ENCODE data around the gene TBC1D22B.

TBC1D22B gene

DNA sequence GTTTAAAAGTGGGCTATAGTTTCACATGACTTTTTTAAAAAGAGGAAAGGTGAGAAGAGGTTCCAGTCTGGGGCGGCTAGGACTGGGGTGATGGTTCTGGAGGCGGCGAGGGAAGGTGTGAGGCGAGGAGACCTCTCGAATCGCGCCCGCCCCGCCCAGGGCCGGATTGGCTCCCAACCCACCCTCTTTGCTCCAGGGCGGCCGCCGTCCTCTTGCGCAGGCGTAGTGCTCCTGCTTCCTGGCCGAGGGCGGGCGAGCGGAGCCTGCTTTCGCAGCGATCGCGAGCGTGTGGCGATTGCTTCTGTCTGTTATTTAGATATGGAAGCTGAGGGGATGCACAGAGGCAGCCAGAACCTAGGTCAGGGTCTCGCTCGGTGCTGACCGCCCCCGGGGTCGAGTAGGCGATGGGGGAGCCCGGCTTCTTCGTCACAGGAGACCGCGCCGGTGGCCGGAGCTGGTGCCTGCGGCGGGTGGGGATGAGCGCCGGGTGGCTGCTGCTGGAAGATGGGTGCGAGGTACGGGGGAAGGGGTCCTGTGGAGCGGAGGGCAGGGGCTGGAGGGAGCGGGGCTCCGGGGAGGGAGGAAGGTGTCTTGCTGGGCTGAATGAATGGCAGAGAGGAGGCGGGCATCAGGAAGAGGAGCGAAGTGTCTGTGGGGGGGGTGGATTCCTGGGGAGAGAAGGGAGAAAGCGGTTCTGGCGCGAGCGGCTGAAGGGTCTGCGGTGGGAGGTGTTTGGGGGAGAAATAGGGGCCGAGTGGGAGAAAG, 96.4 kb downstream of the TBC1D22B start, which contains the start of gene RNF8:
Gene RNF8 (plus strand): TSS at position 223 of the 765 bp plus-strand sequence. CDS start 182 bp downstream, at position 405.
- TF ChIP-seq CTCF (conservative IDR thresholded peaks at IDR 0.05; ENCODE audit: low read depth), result no peak
- POLR2A ChIA-PET (ENCODE audit: low non-redundant PET), result interaction anchor here (0.9 kb wide), 1 partner anchor 9 kb away, joined by 4 read pairs; no protein-coding TSS in a partner anchor
- CTCF ChIA-PET, result no interaction called here
- peak; percentile 97 for DNase-seq (ENCODE audit: low spot score)
- H3K27ac ChIP-seq, result peak within 1 kb of the TSS; percentile 71

GRCh38 chr6:37354526-37355384, 97.2 kb downstream of the TBC1D22B start:
- peak overlapping the region; percentile 71 for H3K27ac ChIP-seq
- no peak for TF ChIP-seq CTCF (conservative IDR thresholded peaks at IDR 0.05; ENCODE audit: low read depth)
- ChIA-PET POLR2A (ENCODE audit: low non-redundant PET) (interaction anchor here (0.9 kb wide), 1 partner anchor 8 kb away, joined by 4 read pairs; no protein-coding TSS in a partner anchor), CTCF (interaction anchor here (0.6 kb wide), 1 partner anchor 27 kb away, joined by 3 read pairs; no protein-coding TSS in a partner anchor)
- DNase-seq (ENCODE audit: low spot score), result peak; percentile 57

DNA sequence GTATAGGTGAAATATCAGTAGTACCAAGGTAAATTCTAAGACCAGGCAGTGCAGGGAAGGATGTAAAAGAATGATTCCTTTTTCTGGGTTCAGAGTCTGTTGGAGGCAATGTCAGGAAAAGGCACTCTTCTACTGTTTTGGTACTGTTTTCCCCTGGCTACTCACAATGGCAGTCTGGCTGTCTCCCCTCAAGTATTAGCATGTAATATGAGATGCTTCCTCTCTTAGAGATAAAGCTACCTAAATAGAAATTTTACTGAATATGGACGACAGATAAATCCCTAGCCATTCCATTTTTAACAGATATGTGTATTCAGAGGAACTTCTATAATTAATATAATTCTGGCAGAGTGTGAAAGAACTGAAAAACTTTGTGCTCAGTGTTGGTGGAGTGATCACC, 99.7 kb downstream of the TBC1D22B start:
- no peak overlapping the region for H3K27ac ChIP-seq
- ChIA-PET POLR2A (ENCODE audit: low non-redundant PET) (no interaction called here), CTCF (no interaction called here)
- TF ChIP-seq CTCF (conservative IDR thresholded peaks at IDR 0.05; ENCODE audit: low read depth), result no peak
- DNase-seq (ENCODE audit: low spot score), result no peak

DNA sequence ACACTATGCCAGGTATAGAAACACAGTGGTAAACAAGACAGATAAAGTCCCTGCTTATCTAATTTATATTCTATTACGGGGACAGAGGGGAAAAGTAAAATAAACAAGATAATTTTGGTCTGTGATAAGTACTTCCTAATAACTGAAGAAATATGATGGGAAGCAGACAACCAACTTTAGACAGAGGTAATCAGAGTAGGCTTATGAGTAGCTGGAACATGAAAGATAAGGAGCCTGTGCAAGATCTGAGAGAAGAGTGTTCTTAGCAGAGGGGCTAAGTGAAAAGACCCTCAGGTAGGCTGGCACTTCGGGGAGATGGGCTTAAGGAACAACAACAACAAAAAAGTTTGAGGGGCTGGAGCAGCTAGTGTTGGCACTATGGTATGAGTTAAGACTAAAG, 100.3 kb downstream of the TBC1D22B start:
- H3K27ac ChIP-seq, result no peak overlapping the region
- DNase-seq (ENCODE audit: low spot score), result no peak
- no peak for TF ChIP-seq CTCF (conservative IDR thresholded peaks at IDR 0.05; ENCODE audit: low read depth)
- ChIA-PET POLR2A (ENCODE audit: low non-redundant PET) (no interaction called here), CTCF (no interaction called here)

DNA sequence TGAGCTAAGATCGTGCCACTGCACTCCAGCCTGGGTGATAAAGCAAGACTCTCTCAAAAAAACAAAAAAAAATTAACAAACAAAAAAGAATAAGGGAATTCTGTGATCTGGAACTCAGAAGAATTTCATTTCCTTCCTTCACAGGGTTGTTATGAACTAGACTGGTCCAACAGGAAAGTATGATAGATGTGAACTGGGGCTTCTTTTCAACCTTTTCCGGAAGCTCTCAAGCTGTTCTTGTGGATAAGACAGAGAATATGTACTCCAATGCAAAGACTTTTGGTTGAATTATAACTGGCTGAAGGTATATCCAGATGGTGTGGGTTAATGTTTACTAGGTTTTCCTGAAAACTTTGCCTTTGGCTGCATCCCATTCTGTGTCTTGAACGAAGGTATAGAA, 101.5 kb downstream of the TBC1D22B start:
- ChIA-PET POLR2A (ENCODE audit: low non-redundant PET) (no interaction called here), CTCF (no interaction called here)
- no peak overlapping the region for H3K27ac ChIP-seq
- DNase-seq (ENCODE audit: low spot score), result no peak
- TF ChIP-seq CTCF (conservative IDR thresholded peaks at IDR 0.05; ENCODE audit: low read depth), result no peak

DNA sequence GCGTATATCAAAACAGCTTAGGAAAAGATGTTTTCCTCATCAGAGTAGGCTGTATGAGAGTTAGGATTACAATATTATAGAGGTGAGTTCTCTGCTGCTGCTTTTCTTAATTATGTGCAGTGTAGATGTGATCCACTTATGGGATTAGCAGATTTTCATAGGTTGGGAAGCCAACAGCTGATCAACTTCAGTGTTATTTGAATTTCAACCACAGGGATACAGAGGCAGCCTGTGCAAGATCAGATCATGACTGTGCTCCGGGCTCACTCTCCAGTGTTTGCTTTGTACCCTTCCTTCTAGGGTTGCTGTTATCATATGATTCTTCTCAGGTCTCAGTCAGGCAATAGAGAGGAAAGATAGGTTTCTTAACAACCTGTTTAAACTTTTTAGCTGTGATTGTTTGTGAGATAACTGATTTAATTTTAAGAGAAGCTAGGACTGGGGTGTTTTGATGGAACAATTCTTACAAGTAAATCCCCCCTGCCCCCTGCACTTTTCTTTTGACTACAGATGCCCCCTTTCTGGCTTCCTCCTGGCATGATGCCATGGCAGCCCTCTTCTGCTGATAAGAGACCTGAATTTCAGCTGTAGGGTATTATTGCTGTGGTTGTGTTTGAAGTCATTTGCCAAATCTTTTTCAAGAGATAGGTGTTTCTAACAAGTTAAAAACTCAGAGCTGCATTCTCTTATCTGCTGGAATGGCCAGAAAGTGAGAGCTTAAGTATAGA, 104.7 kb downstream of the TBC1D22B start:
- CTCF ChIA-PET, result interaction anchor here (0.5 to 0.6 kb wide), 3 partner anchors 111 to 1345 kb away, joined by 3 to 8 read pairs (median 3); no protein-coding TSS in a partner anchor
- POLR2A ChIA-PET (ENCODE audit: low non-redundant PET), result interaction anchor here (0.6 kb wide), 2 partner anchors 8 to 36 kb away, joined by 3 to 4 read pairs; partner anchors contain the start of gene RNF8
- TF ChIP-seq CTCF (conservative IDR thresholded peaks at IDR 0.05; ENCODE audit: low read depth), result no peak
- DNase-seq (ENCODE audit: low spot score), result no peak
- no peak overlapping the region for H3K27ac ChIP-seq

All from RWPE1 (cell line).